ENCODE measurements around the gene NLRP9. TPM values are rescaled to one million over a fixed set of nuclear protein-coding genes. Genes with fewer than 3 reads are reported as not detected.

NLRP9 gene
- total and polyA plus RNA-seq, 2 of the 13 experiments (the other 11 are each of a cell fraction or from before 2014, with no cell fraction given) = not detected

- in situ Hi-C loops (cut with HindIII; ENCODE audit: extremely low pct_ligation_motif_present, low pct_unique_long_range_greater_than_20kb) (no loop called here), intact Hi-C loops (cut with micrococcal nuclease; ENCODE audit: unreplicated experiment) (no loop called here)
- H3K4me3 ChIP-seq (replicated peaks in 1 of 3; ENCODE audit: insufficient read depth in 1 of 3, low read depth in 2 of 3, low read length in 3 of 3) = no peak overlapping the region
- peaks cover 58% of the 10 kb centered on the region for H4K20me1 ChIP-seq (ENCODE audit: insufficient read depth, low read length)
- H3K4me1 ChIP-seq (ENCODE audit: insufficient read depth, low read length) = peaks cover 18% of the 10 kb centered on the region
- no peak for DNase-seq (ENCODE audit: low spot score)
- FAIRE-seq = no peak
- TF ChIP-seq ZNF800 (CRISPR knock-in tag; IDR thresholded peaks at IDR 0.05) = no peak
- peak; percentile 18; the same call in 1 of the 2 replicates for TF ChIP-seq POLR2G (IDR thresholded peaks at IDR 0.05; ENCODE audit: low read depth, low read length)
- no peak for TF ChIP-seq KDM5B (CRISPR knock-in tag; IDR thresholded peaks at IDR 0.05; ENCODE audit: borderline replicate concordance)
- TF ChIP-seq ZNF629 (CRISPR knock-in tag; conservative IDR thresholded peaks at IDR 0.05) = peak; percentile 85
- peak; percentile 63 for TF ChIP-seq RBM22 (optimal IDR thresholded peaks at IDR 0.05; ENCODE audit: low read length)
- TF ChIP-seq ZNF513 (CRISPR knock-in tag; conservative IDR thresholded peaks at IDR 0.05) = no peak
- TF ChIP-seq IRF1 (CRISPR knock-in tag; IDR thresholded peaks at IDR 0.05; ENCODE audit: low read depth) = no peak
- no peak for TF ChIP-seq SRSF9 (IDR thresholded peaks at IDR 0.05; ENCODE audit: borderline replicate concordance, insufficient read depth, low read depth, low read length, poor library complexity, severe bottlenecking)
- no peak for TF ChIP-seq FOSL2 (CRISPR knock-in tag; IDR thresholded peaks at IDR 0.05)
- TF ChIP-seq SP1 (IDR thresholded peaks at IDR 0.05) = no peak
- no peak for TF ChIP-seq SP1 (CRISPR knock-in tag; IDR thresholded peaks at IDR 0.05)
- no peak for TF ChIP-seq ZZZ3 (CRISPR knock-in tag; IDR thresholded peaks at IDR 0.05; ENCODE audit: borderline replicate concordance)
- no peak for TF ChIP-seq PAX8 (CRISPR knock-in tag; IDR thresholded peaks at IDR 0.05; ENCODE audit: borderline replicate concordance)
- no peak for TF ChIP-seq POGZ (CRISPR knock-in tag; IDR thresholded peaks at IDR 0.05)
- no peak for TF ChIP-seq TRIM24 (CRISPR knock-in tag; IDR thresholded peaks at IDR 0.05)
- no peak for TF ChIP-seq CBX5 (CRISPR knock-in tag; IDR thresholded peaks at IDR 0.05; ENCODE audit: borderline replicate concordance)
- TF ChIP-seq ZMYM3 (CRISPR knock-in tag; IDR thresholded peaks at IDR 0.05) = peak; percentile 56; the same call in 1 of the 2 replicates
- peak; percentile 34 for TF ChIP-seq AGO2 (optimal IDR thresholded peaks at IDR 0.05; ENCODE audit: low read depth, low read length)
- no peaks in the 10 kb centered on the region for H3K27me3 ChIP-seq (ENCODE audit: control insufficient read depth in 1 of 2, insufficient read depth in 2 of 2, low read length in 2 of 2)
- no peak overlapping the region for H2AFZ ChIP-seq (ENCODE audit: low read length)
- no peak overlapping the region for H3K9ac ChIP-seq (ENCODE audit: insufficient read depth, low read depth, low read length)
- H3K4me2 ChIP-seq (ENCODE audit: low read depth, low read length) = no peak overlapping the region
- H3K36me3 ChIP-seq (replicated peaks in 1 of 2; ENCODE audit: control insufficient read depth in 1 of 2, insufficient read depth in 2 of 2, low read length in 2 of 2) = peaks cover 62 to 82% of the 10 kb centered on the region in 2 experiments
- H3K27ac ChIP-seq (ENCODE audit: extremely low read length, insufficient read depth, low read length) = no peak overlapping the region
- no TSS peak for BruUV-seq (replicated peaks)
- no peaks in the 10 kb centered on the region for H3K9me3 ChIP-seq (ENCODE audit: low read length)
- ChIA-PET POLR2A (no interaction called here), CTCF (ENCODE audit: low intra/inter-chr PET ratio, low total read pairs) (no interaction called here)
- ATAC-seq = no peak
- 95% methylated on average over 4 of the region's 12 CpGs for WGBS (ENCODE audit: low lambda C conversion rate)
- H3K79me2 ChIP-seq (ENCODE audit: insufficient read depth, low read length) = peaks cover 55% of the 10 kb centered on the region
These were observed 71.7 kb downstream of the NLRP9 start for GRCh38 chr19:55666343-55667005.
